ENCODE results near the gene LOXL1.

Gene LOXL1

DNA sequence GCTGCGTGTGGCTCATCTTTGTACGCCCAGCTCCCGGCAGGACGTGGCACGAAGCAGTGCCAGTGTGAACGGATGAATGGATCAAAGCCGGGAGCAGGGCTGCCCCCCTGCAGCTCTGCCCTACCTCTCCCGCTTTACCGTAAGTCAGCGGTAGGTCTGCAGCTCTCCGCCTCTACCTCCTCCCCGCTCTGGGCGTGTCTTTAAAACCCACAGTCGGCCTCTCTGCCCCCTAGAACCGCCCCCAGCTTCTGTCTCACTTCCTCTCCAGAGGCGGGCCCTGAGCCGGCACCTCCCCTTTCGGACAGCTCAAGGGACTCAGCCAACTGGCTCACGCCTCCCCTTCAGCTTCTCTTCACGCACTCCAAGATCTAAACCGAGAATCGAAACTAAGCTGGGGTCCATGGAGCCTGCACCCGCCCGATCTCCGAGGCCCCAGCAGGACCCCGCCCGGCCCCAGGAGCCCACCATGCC is 68.2 kb downstream of the LOXL1 start, which contains the start of gene PML:
Gene PML, plus strand, starts transcription at position 304 of the 471 bp plus-strand sequence. Its CDS starts 97 bp downstream, at position 401.
- DNase-seq (ENCODE audit: low spot score): peak; percentile 98

DNA sequence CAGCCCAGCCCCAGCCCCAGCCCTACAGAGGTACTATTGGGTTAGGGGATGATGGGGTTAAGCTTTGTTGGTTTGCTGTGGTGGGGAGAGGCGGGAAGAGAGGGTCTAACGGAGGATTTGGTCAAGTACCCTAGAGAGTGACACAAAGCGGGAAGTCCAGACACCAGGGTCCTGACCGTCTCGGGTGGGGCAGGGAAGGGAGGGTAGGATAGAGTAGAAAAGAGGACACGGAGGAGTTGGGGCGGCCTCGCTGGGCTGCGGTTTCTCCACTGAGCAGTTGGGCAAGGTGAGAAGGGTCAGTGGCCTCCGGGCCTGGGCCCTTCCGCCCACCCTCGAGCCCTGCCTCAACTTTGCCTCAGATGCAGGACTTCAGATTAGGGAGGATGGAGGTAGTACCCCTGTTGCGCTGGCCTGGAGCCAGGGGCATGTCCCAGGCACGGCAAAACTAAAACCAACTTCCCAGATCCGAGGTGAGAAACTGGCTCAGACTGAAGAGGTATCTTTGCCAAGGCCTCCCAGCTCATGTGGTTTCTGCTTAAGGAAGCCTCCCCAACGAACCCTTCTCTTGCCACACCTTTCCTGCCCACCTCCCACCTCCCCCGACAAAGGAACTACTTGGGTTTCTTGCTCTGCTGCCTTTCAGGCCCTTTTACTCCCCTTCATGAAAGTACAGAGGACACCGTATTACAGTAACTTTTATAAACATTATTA is 68.8 kb downstream of the LOXL1 start:
- DNase-seq (ENCODE audit: low spot score): peak; percentile 35

DNA sequence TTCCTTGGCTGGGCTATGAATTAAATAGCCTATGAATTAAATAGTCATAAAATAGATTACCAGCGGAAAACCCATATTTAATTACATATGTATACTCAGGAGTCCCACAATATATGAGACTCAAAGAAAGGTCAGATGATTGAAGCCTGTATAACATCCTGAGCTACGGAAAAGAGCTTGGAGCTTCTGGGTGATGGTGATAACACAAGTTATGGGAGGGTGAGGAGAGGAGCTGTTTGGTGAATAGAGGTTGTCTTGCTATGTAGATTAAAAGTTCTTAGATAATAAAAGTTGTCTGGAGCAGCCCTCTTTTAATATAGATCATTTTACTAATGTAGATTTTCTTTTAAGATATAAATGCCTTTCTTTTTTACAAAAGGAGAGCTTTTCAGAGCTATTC is 70.0 kb downstream of the LOXL1 start:
- DNase-seq (ENCODE audit: low spot score): no peak

DNA sequence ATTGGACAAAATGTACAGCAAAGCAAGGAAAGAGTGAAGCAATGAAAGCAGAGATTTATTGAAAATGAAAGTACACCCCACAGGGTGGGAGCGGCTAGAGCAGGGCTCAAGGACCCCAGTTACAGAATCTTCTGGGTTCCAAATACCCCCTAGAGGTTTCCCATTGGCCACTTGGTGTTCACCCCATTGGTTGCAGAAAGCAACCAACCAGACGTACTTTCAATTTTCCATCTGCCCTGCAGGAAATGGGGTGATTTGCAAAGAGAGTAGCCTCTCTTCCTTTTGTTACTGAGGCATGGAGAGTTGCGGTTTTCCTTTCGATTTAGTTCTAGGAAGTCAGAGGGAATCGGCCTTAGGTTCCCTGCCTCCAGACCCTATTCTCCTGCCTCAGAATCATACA is 70.7 kb downstream of the LOXL1 start:
- DNase-seq (ENCODE audit: low spot score): peak; percentile 19

DNA sequence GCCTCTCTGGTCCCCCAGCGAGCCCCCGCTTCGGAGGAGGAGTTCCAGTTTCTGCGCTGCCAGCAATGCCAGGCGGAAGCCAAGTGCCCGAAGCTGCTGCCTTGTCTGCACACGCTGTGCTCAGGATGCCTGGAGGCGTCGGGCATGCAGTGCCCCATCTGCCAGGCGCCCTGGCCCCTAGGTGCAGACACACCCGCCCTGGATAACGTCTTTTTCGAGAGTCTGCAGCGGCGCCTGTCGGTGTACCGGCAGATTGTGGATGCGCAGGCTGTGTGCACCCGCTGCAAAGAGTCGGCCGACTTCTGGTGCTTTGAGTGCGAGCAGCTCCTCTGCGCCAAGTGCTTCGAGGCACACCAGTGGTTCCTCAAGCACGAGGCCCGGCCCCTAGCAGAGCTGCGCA is 71.7 kb downstream of the LOXL1 start:
- DNase-seq (ENCODE audit: low spot score): no peak

Data from cerebellar cortex (tissue), 1 donor.